Natural killer cell treated with Interleukin-12 subunit alpha and Interleukin-12 subunit beta and Interleukin-15 and Interleukin-18, amount 100 ng/mL, for 72 hours (primary cell): Measurements from ENCODE around the gene HSCB. TPM values are rescaled to one million over a fixed set of nuclear protein-coding genes. Genes with fewer than 3 reads are reported as not detected.

ENCODE experiments used
- ATAC-seq, 2 donors: fragments of 150-1000 bp; cut with Tn5 transposase in 1 of 2; sonication (Bioruptor Pico), chemical (Tn5 transposase) in 1 of 2; 2 replicates each; pipeline ENCODE4 v1.10.0; 2021
- DNase-seq: peaks from one replicate; pipeline ENCODE4 v3.0.0; 2022; ENCODE audit warnings: low spot score
- H3K27ac Mint-ChIP-seq, 2 donors: 1 replicate in 1 of 2; 2 replicates in 1 of 2; pipeline ENCODE4 v1.8.0; 2022; ENCODE audit warnings: mixed read lengths in 2 of 2, mild to moderate bottlenecking in 1 of 2, moderate library complexity in 1 of 2
- H3K27me3 Mint-ChIP-seq, 2 donors: 1 replicate in 1 of 2; 2 replicates in 1 of 2; pipeline ENCODE4 v1.8.0; 2022; ENCODE audit warnings: mixed read lengths in 2 of 2
- H3K36me3 Mint-ChIP-seq: one replicate; pipeline ENCODE4 v1.8.0; 2022; ENCODE audit warnings: mixed read lengths
- H3K4me1 Mint-ChIP-seq, 2 donors: 1 replicate in 1 of 2; 2 replicates in 1 of 2; pipeline ENCODE4 v1.8.0; 2022; ENCODE audit warnings: low read depth in 2 of 2, mixed read lengths in 2 of 2, mild to moderate bottlenecking in 1 of 2
- H3K4me3 Mint-ChIP-seq: one replicate; pipeline ENCODE4 v1.8.0; 2022; ENCODE audit warnings: mixed read lengths
- H3K9me3 Mint-ChIP-seq: 2 replicates; pipeline ENCODE4 v1.8.0; 2022; ENCODE audit warnings: mixed read lengths
- total RNA-seq, 2 donors: library from RNA; stranded (reverse); gene quantifications; one replicate each; pipeline ENCODE4 v1.2.3, GENCODE V29; 2022

Gene HSCB
- total RNA-seq, 2 donors from 2014 or later = 11.8 to 22.1 TPM

DNA sequence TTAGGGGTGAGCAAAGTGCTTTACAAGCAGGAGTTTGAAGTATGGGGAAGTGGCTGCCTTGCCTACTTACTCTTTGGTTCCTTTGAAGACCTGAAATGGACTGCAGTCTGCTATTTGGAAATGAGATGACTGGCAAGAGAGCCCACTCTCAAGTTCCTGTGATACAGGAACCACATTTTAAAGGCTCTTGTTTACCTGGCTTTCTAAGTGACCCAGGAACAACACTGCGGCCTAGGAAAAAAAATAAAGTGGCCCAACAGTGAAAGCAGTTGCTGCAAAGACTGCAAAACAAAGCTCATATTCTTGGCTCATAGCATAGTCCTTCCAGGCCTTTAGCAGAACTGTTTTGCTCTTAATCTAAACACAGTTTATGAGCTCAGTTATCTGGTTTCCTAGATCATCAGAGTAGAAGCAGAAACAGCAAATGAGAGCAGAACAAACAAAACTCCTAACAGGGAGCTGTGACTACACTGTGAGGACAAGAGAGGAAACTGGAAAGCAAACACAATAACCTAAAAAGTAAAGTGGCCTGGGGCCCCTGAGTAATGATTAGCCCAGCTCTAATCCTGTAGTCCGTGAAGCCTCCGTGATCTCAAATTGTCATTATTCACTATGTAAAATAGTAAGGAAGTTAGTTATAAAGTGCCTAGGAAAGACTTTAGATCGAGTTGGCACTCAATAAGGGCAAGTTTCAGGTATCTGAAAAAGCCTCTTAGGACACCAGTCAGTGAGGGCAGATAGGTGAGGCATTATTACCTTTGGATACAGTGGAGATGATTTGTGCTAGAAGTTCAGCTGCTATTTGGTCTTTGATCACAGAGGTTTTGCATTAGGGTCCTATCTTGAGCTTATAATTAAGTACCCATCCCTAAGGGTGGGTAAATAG, 42.2 kb downstream of the HSCB start:
- no peak for ATAC-seq
- H3K4me1 Mint-ChIP-seq = peaks cover 17 to 23% of the 10 kb centered on the region in 2 donors
- H3K36me3 Mint-ChIP-seq = peaks cover 25% of the 10 kb centered on the region
- no peak for DNase-seq
- peak overlapping the region in 1 of 2 donors; percentile 28 for H3K27ac Mint-ChIP-seq
- H3K27me3 Mint-ChIP-seq = no peaks in the 10 kb centered on the region
- H3K9me3 Mint-ChIP-seq = no peaks in the 10 kb centered on the region
- no peak overlapping the region for H3K4me3 Mint-ChIP-seq

DNA sequence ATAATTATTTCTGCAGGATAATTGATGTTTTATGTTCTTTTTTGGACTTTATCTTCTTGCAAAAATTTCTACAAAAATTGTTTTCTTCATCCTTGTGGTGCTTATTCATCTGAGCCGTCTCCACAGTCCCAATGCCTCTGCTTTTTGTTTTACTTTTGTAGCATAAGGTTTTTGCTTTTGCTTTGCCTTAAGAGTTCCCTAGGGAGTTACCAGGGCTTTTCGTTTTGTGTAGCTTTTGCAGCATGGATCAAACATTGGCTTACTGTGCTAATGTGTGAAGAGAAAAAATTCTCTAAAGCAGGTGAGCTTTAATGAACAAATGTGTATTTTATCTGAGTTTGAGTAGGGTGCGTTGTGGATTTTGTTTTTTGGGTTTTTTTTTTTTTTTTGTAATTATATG, 46.8 kb downstream of the HSCB start:
- no peaks in the 10 kb centered on the region for H3K9me3 Mint-ChIP-seq
- no peak overlapping the region for H3K27ac Mint-ChIP-seq
- DNase-seq (no peak), ATAC-seq (no peak)
- peaks cover 20% of the 10 kb centered on the region for H3K36me3 Mint-ChIP-seq
- H3K4me1 Mint-ChIP-seq = peaks cover 28 to 38% of the 10 kb centered on the region in 2 donors
- no peaks in the 10 kb centered on the region for H3K27me3 Mint-ChIP-seq
- H3K4me3 Mint-ChIP-seq = no peak overlapping the region

DNA sequence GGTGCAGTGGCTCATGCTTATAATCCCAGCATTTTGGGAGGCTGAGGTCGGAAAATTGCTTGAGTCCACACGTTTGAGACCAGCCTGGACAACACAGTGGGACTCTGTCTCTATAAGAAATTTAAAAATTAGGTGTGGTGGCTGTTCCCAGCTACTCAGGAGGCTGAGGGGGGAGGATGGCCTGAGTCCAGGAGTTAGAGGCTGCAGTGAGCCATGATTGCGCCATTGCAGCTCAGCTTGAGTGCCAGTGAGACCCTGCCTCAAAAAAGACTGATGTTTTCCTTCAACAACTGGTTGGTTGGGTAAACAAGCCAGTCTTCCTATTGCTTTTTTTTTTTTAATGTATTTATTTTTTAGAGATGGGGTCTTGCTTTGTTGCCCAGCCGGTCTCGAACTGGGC, 49.3 kb downstream of the HSCB start:
- H3K4me1 Mint-ChIP-seq = peaks cover 45 to 54% of the 10 kb centered on the region in 2 donors

DNA sequence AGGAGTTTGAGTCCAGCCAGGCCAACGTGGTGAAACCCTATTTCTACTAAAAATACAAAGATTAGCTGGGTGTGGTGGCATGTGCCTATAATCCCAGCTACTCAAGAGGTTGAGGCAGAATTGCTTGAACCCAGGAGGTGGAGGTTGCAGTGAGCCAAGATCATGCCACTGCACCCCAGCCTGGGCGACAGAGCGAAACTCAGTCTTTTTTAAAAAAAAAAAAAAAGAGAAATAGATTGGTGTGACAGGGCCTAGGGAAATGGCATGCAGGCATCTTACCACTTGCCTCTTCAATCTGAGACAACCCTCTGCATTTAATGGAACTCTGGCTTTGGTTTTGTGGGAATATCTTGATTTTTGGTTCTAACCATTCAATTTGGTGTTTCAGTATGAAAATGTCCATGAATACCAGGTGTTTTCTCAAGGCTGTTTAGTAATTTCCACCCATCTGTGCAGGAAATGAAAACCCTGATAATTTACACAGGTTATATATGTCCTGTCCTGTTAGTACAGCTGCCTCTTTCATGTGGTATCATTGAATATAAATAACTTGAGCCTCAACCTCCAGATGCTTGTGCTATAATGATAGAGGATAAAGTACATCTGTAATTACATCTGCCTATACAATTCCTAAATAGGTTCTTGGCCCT, 50.1 kb downstream of the HSCB start:
- peaks cover 53 to 58% of the 10 kb centered on the region in 2 donors for H3K4me1 Mint-ChIP-seq
- ATAC-seq (peak; percentile 4 to 62), DNase-seq (no peak)
- peak overlapping the region; percentile 47 for H3K4me3 Mint-ChIP-seq
- peaks cover 27% of the 10 kb centered on the region for H3K36me3 Mint-ChIP-seq
- no peaks in the 10 kb centered on the region for H3K27me3 Mint-ChIP-seq
- H3K9me3 Mint-ChIP-seq = no peaks in the 10 kb centered on the region
- H3K27ac Mint-ChIP-seq = peak overlapping the region; percentile 92 to 98

More for the DNA sequence above, 49.3 kb downstream of the HSCB start:
- ATAC-seq = no peak
- Mint-ChIP-seq H3K9me3 (no peaks in the 10 kb centered on the region), H3K27me3 (no peaks in the 10 kb centered on the region), H3K36me3 (peaks cover 25% of the 10 kb centered on the region), H3K27ac (peak overlapping the region; percentile 78 to 92), H3K4me3 (no peak overlapping the region)
- DNase-seq = no peak

DNA sequence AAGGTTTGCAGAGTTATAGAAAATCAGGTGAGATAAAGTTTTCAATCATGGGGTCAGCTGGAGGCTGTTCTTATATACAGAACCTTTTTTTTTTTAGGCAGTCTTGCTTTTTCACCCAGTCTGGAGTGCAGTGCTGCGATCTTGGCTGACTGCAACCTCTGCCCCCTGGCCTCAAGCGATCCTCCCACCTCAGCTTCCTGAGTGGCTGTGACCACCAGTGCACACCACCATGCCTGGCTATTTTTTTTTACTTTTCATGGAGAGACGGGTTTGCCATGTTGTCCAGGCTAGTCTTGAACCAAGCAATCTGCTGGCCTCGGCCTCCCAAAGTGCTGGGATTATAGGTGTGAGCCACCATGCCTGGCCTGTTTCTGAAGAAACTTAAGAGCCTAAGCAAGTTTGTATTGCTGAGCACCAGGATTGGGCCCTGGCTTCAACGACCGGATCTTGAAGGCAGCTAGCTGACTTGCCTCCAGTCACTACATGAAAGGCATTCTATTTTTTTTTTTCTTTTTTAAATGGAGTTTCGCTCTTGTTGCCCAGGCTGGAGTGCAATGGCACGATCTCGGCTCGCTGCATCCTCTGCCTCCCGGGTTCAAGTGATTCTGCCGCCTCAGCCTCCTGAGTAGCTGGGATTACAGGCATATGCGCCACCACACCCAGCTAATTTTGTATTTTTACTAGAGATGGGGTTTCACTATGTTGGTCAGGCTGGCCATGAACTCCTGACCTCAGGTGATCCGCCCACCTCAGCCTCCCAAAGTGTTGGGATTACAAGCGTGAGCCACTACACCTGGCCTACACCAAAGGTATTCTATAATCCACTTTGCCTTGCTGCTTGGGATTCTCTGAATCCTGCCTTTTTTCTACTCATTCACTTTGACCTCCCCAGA, 50.9 kb downstream of the HSCB start:
- H3K9me3 Mint-ChIP-seq = no peaks in the 10 kb centered on the region

DNA sequence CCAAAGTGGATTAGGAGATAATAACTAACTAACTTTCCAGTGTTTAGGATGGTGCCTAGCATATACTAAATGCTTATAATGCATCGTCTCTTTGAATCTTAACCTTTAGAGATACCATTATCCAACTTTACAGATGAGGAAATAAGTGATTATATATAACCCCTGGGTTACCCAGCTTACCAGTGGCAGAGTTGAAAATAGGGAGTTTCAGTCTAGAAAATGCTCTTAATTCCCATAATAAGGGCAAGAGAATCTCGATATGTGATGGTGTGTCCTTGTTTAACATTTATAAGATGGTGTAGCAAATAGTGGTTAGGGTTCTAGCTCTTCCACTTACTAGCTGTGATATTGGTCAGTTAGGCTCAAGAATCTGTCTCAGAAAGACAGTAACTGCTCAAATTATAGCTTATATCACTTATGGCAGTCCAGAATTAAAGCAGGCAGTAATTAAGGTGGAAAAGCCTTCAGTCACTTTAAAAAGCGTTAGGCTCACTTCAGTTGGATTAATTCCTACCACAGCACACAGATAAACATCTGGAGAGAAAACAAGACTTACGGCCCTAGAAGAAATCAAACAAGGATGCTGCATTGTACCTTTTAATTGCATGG, 52.2 kb downstream of the HSCB start:
- Mint-ChIP-seq H3K27me3 (no peaks in the 10 kb centered on the region), H3K9me3 (no peaks in the 10 kb centered on the region), H3K4me1 (peaks cover 58 to 59% of the 10 kb centered on the region in 2 donors), H3K4me3 (peak overlapping the region; percentile 94), H3K36me3 (peaks cover 40% of the 10 kb centered on the region), H3K27ac (peak overlapping the region; percentile 92 to 98)
- DNase-seq (no peak), ATAC-seq (no peak)

More for the DNA sequence above, 50.9 kb downstream of the HSCB start:
- Mint-ChIP-seq H3K4me3 (peak overlapping the region; percentile 47), H3K27ac (peak overlapping the region; percentile 92 to 98), H3K27me3 (no peaks in the 10 kb centered on the region), H3K36me3 (peaks cover 30% of the 10 kb centered on the region), H3K4me1 (peaks cover 56 to 58% of the 10 kb centered on the region in 2 donors)
- ATAC-seq (peak; percentile 54 to 70), DNase-seq (no peak)

DNA sequence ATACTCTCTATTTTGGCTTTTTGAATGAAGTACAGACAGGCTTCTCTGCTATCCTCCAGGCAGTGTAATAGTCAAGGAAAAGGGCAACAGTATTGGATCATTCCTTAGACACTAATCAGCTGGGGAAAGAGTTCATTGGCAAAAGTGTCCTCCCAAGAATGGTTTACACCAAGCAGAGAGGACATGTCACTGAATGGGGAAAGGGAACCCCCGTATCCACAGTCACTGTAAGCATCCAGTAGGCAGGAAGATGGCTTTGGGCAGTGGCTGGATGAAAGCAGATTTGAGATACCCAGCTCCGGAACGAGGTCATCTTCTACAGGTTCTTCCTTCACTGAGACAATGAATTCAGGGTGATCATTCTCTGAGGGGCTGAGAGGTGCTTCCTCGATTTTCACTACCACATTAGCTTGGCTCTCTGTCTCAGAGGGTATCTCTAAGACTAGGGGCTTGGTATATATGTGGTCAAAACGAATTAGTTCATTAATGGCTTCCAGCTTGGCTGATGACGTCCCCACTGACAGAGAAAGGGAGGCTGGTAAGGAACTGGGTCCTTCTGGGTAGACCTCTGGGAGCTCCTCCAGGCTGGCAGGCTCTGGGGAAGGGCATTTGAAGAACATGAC, 53.3 kb downstream of the HSCB start:
- no peaks in the 10 kb centered on the region for H3K9me3 Mint-ChIP-seq

DNA sequence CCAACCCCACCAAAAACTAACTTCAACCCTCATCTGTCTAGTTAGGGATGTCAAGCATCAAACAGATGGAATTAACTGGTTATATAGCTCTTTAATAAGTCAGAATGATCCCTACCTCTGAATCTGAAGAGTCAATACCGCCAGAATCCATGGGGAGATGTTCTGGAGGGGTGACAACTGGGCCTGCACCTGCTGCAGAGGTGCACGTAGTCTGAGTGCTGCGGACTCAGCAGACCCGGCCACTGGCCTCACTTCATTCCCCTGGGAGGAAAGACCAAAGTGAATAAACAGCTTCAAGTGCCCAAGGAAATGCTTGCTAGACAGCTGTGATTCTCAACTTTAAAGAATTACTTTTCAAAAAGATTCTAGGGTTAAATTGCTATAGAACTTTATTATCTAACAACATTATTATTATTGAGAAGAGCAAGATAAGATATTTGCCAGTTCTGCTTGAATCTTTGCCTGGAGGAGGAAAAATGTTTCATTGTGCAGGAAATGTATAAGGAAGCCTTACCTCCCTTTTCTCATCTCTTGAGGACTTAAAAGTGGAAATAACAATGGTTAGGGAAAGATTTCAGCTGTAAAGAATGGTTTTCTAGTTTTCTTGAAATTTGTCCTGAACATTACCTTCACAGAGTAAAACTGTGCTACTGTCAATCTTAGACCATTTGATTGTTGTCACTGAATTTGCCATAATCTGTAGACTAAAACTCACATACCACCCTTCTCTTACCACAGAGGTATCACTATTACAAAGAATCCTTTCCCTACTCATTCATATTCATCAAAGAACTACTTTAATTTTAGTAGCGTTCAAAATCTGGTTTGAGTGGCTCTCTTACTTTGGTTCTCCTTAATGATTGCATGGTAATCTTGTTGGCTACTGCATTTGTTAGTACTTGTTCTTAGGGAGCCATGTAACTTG, 54.4 kb downstream of the HSCB start:
- peaks cover 47 to 64% of the 10 kb centered on the region in 2 donors for H3K4me1 Mint-ChIP-seq
- DNase-seq (no peak), ATAC-seq (no peak)
- peak overlapping the region; percentile 92 to 98 for H3K27ac Mint-ChIP-seq
- no peaks in the 10 kb centered on the region for H3K9me3 Mint-ChIP-seq
- H3K36me3 Mint-ChIP-seq = peaks cover 53% of the 10 kb centered on the region
- no peaks in the 10 kb centered on the region for H3K27me3 Mint-ChIP-seq
- H3K4me3 Mint-ChIP-seq = peak overlapping the region; percentile 94

More for the DNA sequence above, 53.3 kb downstream of the HSCB start:
- H3K27me3 Mint-ChIP-seq = no peaks in the 10 kb centered on the region
- peaks cover 49% of the 10 kb centered on the region for H3K36me3 Mint-ChIP-seq
- peak overlapping the region; percentile 92 to 98 for H3K27ac Mint-ChIP-seq
- H3K4me1 Mint-ChIP-seq = peaks cover 55 to 63% of the 10 kb centered on the region in 2 donors
- ATAC-seq = no peak
- DNase-seq = no peak
- peak overlapping the region; percentile 94 for H3K4me3 Mint-ChIP-seq

DNA sequence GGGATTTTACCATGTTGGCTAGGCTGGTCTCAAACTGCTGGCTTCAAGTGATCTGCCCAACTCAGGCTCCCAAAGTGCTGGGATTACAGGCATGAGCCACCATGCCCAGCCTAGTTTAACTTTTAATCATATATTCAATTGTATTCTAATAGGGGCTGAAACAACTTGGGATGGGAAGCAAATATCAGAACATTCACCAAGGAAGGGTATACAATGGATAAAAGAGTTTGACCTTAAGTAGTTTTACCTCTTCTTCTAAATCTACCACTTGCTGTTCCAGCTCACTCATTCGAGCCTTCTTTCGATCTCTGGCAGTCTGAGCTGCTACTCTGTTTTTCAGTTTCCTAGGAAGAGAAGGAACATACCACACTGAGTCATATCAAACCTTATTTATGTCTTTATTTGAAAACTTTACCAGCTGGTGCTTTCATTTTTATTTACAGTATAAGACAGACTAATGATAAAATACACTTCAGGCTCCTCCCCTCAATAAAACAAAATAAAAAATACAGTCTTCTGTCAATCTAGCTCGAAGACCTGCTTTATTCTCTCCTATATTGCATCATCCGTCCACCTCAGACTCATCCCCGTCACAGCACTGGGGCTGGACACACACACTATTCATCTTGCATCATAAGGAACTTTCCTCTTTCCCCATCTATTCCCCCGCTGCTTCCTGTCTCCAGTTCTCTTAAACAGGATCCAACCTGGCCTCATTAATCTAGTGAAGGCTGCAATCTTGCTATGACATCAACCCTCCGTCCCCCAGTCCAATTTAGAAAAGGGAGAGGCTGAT, 57.2 kb downstream of the HSCB start:
- H3K27me3 Mint-ChIP-seq = no peaks in the 10 kb centered on the region
- H3K4me3 Mint-ChIP-seq = peak overlapping the region; percentile 94
- peak; percentile 45 to 74 for ATAC-seq
- peaks cover 51% of the 10 kb centered on the region for H3K36me3 Mint-ChIP-seq
- peaks cover 41 to 60% of the 10 kb centered on the region in 2 donors for H3K4me1 Mint-ChIP-seq
- H3K9me3 Mint-ChIP-seq = no peaks in the 10 kb centered on the region
- peak; percentile 76 for DNase-seq
- peak overlapping the region; percentile 92 to 98 for H3K27ac Mint-ChIP-seq

DNA sequence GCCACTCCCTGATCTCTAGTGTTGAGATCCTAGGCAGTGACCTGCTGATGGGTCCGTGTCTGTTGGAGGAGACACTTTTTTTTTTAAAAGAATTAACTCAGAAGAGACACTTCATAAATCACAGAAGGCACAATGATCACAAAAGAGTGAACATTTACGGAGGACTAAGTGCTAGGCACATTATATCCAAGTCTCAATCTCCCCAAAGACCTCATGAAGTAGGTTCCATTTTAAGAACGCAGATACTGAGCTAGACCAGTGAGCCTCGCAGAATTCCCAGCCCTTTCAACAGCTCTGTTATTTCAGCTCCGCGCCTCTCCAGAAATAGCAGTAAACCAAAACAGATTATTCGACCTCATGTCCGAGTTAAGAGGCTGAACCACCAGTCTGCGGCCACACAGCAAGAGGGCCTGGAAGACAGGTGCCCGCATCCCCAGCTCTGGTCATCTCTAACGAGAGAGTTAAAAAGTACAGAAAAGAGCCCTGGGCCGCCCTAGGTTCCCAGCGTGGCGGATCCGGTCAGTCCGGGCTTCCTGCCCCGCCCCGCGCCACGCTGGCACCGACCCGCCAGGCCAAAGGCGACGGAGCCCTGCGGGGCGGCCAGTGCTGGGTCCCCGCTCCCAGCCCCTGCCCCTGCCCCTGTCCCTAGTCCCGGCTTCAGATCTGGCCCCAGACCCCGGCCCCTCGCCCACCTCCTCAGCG, 57.9 kb downstream of the HSCB start:
- H3K9me3 Mint-ChIP-seq = no peaks in the 10 kb centered on the region
- H3K27me3 Mint-ChIP-seq = no peaks in the 10 kb centered on the region
- H3K4me3 Mint-ChIP-seq = peak overlapping the region; percentile 94
- peaks cover 45% of the 10 kb centered on the region for H3K36me3 Mint-ChIP-seq
- H3K4me1 Mint-ChIP-seq = peaks cover 36 to 53% of the 10 kb centered on the region in 2 donors
- peak; percentile 79 for DNase-seq
- peak; percentile 68 to 72 for ATAC-seq
- peak overlapping the region; percentile 92 to 98 for H3K27ac Mint-ChIP-seq
